Skin of body (tissue), 2 donors: ENCODE results near the gene SLC35E1. TPM values are rescaled to one million over a fixed set of nuclear protein-coding genes. Genes with fewer than 3 reads are reported as not detected.
"Not testable (repeated sequence)": the region's sequence is repeated elsewhere in the genome, so short reads cannot be mapped to it uniquely, and the experiment has no call there.

Experiments
- DNase-seq: peaks from one replicate; lab custom pipeline; 2025; lab: John Stamatoyannopoulos, UW
- total RNA-seq: library from RNA; depleted of rRNA; stranded (reverse); fragments of >200 nt; gene quantifications from one replicate; pipeline ENCODE4 v1.2.3, GENCODE V29; 2014

Gene SLC35E1
- total RNA-seq, 1 donor from 2014 or later = 18.2 TPM

DNA sequence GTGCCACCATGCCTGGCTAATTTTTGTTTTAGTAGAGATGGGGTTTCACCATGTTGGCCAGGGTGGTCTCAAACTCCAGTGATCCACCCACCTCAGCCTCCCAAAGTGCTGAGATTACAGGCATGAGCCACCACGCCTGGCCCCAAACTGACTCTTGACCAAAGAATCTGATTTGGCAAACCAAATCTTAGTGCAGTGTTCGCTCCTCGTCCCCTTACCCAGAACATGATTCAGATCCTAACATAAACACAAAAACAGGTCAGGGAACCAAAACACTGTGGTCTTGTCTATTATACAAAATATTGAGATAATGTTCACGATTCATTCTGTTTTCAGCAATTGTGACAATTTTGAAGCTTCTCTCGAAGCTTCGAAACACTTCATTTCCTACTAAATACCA is 20.3 kb downstream of the SLC35E1 start:
- DNase-seq = not testable (repeated sequence)

DNA sequence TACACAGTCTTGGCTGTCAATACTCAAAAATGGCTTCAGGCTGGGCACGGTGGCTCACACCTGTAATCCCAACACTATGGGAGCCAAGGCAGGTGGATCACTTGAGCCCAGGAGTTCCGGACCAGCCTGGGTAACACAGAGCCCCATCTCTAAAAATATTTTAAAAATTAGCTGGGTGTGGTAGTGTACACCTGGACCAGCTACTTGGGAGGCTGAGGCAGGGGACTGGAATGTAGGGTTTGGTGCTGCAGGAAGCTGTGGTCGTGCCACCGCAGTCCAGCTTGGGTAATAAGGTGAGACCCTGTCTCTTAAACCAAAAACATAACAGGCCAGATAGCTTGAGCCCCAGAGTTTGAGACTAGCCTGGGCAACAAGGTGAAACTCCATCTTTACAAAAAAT is 23.3 kb downstream of the SLC35E1 start:
- DNase-seq = no peak

DNA sequence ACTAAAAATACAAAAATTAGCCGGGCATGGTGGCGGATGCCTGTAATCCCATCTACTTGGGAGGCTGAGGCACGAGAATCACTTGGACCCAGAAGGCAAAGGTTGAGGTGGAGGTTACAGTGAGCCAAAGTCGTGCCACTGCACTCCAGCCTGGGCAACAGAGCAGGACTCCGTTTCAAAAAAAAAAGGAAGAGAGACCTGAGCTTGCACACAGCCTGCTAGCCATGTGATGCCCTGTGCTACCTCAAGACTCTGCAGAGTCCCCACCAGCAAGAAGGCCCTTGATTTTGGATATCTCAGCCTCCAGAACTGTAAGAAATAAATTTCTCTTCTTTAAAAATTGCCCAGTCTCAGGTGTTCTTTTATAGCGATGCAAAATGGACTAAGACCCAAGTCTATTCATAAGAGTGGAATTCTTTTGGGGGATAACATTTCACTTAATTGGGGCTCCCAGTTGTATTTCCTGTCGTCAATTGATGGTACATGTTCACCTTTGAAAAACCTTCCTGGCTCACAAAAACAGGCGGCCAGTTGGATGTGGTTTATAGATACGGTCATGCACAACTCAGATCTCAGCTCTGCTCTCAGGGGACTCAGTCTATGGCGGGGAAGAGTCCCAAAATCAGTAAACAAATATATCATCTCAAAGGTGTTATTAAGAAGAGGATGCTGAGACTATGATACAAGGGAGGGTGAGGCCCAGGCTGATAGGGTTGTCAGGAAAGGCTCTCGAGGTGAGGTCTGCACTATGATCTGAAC is 27.6 kb downstream of the SLC35E1 start:
- no peak for DNase-seq

DNA sequence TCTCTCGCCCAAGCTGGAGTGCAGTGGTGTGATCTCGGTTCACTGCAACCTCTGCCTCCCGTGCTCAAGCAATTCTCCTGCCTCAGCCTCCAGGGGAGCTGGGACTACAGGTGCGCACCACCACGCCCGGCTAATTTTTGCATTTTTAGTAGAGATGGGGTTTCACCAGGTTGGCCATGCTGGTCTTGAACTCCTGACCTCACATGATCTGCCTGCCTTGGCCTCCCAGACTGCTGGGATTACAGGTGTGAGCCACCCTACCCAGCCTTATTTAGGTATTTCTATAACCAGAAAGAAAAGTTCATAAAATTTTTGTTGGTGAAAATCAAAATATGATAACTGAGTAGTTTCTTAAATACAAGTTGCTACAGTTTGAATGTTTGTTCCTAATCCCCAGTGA is 28.5 kb downstream of the SLC35E1 start:
- not testable (repeated sequence) for DNase-seq

- no peak for DNase-seq
These were observed 29.2 kb downstream of the SLC35E1 start for GRCh38 chr19:16542910-16543472.

- DNase-seq = peak; percentile 92
These were observed 29.9 kb downstream of the SLC35E1 start, which contains the start of gene CHERP for GRCh38 chr19:16542045-16542909. TSS of gene CHERP (minus strand) at chr19:16542437. CDS start at chr19:16542378, 59 bp downstream.

DNA sequence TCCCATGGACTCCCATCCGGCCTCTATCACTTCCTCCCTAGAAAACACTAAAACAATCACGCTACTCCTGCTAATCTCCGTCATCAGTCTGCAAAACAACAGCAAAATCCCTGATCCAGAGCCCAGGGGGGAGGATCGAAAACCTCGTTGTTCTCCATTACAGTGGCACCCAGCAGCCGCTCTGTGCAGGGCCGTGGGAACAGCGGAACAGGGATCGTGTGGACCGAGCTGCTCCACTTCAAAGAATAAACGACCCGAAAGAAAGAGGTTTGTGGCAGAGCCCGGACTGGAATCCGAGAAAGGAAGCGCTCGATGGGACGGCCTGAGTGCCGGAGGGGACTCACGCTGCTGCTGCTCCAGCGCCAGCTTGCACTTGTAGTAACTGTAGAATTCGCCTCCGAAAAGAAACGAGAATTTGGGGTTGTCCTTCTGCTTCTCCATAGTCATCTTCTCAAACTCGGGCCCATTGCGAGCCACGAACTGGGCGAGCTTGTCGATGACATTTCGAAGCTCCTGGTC is 30.6 kb downstream of the SLC35E1 start:
- DNase-seq = no peak

DNA sequence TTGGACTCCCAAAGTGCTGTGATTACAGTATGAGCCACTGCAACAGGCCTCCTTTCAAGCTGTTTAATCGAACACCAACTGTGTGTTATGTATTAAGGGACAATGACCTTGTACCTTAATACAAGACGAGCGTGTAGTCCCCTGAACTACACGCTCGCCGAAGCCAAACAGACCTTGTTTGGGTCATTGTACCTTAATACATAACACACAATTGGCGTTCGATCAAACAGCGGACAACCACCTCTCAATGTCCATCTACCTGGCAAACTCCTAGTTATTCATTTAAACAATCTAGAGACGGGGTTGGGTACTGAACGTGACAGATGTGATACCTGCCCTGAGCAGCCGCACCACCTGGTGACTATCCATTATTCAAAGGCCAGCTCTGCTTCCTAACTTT is 31.3 kb downstream of the SLC35E1 start:
- DNase-seq = no peak

DNA sequence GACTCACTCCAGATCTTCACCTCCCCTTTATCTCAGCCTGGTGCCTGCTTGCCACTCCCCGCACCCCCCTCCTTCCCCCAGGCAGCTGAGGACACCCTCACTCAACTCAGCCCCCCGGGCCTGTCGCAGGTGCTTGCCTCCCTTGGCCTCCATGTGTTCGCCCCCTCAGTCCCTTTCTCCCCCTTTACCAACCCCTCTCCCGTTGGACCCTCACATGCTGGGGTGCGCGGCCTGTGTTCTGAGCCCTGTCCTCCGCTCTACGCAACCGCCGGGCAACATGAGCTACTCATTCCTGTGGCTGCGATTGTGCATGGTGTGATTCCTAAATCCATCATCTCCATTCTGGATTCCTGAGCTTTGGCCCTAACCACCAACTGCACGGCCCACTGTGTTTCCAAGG is 35.1 kb downstream of the SLC35E1 start:
- DNase-seq = no peak

- DNase-seq = no peak
These were observed 36.1 kb downstream of the SLC35E1 start for GRCh38 chr19:16536130-16536529.

DNA sequence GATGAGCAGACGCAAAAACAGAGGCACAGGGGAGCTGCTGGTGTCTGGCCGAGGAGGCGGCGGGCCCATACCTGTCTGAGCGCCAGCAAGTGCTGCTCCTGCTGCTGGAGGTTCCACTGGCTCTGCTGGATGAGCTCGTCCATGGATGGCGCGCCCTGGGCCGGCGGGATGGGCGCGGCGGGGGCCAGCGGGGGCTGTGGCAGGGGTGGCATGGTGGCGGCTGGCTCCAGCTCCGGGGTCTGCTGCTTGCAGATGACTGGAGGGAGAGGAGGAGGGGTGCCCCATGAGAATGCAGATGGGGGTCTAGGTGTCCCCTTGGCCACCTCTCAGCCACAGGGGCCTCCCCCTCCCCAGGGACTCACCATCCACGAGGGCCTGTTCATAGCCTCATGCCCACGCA is 36.8 kb downstream of the SLC35E1 start:
- no peak for DNase-seq

DNA sequence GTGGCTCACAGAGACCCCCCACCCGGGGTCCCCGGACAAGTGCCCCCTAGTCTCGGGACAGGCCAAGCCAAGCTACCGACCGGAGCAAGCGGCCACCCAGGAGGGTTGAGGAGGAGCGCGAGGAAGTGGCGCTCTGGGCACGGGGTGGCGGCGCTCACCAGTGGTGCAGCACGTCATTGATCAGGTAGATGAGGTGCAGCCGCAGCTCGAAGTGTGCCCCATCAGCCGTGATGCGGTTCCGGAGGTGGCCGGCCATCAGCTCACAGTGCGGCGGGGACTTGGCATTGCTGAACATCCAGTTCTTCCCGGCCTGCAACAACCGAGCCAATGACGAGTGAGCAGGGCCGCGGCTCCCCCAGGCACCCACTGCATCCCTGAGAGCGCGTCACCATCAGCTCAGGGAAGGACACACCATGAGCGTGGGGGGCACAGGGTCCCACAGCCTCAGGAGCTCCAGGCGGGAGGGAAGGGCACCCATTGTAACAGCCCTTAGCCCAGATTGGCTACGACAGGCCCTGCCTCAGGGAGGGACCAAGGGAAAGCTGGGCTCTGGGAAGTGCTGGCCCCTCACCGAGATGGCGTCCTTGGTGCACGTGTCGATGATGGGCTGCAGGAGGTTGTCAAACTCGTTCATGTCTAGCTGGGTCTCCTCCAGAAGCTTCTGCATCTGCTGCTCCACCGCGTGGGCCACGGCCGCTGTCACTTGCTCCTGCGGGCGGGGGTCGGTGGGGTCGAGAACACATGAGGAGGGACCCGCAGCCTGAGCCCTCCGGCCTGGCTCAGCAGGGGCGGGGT is 39.6 kb downstream of the SLC35E1 start:
- DNase-seq = no peak

DNA sequence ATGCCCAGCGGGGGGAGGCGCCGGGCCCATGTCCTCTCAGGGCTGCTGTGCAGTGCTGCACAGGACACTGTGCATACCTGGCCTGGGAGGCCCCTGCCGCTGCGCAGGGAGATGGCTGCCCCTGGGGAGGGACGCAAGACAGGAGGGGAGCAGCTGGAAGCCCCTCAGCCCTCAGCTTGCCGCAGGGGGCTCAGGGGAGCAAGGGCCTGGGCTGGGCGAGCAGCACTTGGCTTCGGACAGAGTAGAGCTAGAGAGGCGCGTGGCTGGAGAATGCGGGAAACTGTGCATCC is 40.9 kb downstream of the SLC35E1 start:
- DNase-seq = no peak

- no peak for DNase-seq
These were observed 41.5 kb downstream of the SLC35E1 start for GRCh38 chr19:16530540-16531379.

DNA sequence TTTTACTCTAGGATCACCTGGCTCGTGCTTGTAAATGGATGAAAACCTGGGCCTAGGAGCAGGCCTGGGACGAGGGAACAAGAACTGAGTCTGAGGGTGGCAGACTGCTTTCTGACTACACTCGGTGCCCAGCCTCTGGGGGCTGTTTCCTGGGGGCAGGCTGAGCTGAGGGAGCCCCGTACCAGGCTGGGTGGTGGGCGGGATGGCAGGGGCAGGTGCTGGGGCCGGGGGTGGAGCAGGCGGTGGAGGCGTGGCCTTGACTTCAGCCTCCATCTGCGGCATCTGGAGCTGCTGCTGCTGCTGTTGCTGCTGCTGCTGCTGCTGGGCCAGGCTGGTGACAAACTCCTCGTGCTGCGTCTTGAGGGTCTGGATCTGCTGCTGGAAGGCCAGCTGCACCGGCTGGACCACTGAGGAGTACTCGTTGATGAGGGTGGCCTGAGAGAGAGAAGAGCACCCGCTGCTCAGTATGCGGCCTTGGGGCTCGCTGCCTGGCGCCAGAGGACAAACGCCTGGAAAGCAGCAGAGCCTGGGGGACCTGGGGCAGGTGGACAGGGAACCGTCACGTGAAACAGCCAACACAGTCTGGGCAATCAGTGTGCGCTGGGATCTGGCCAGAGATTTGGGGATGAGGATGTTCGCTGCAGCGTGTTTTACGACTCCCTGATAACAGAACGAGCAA is 42.6 kb downstream of the SLC35E1 start:
- DNase-seq = no peak

DNA sequence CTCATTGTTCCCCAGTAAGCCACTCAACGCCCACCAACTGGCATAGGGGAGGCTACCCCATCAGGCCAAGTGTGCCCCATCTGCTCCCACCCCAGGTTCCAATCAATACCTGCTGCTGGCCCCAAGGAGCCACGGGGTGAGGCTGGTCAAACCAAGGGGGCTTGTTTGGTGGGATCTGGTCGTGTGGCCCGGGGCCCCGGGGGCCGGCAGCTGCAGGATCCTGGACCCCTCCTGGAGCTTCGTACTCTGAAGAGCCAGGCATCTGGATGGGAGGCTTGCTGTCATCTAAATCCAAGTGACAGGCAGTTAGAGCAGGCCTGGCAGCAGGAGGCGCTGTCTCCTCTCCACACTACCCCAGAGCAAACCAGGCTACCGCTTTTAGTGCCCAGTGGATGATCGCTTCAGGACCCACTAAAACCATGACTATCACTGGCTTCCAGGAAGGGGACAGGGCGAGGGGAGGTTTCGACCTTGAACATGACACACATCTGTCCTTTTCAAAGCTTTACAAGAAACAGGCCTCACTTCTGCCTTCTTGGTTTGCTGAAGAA is 44.2 kb downstream of the SLC35E1 start:
- no peak for DNase-seq

- no peak for DNase-seq
These were observed 44.8 kb downstream of the SLC35E1 start for GRCh38 chr19:16527334-16527935.

- DNase-seq = no peak
These were observed 46.3 kb downstream of the SLC35E1 start for GRCh38 chr19:16525751-16526481.
